Osteocyte (in vitro differentiated cells): ENCODE results near the gene CHORDC1. TPM values are rescaled to one million over a fixed set of nuclear protein-coding genes. Genes with fewer than 3 reads are reported as not detected.

Source experiments
- DNase-seq: peaks from one replicate; pipeline ENCODE4 v3.0.0; 2021; ENCODE audit warnings: mixed read lengths; ENCODE audit not compliant: unreplicated experiment; ENCODE audit errors: extremely low spot score
- H3K27ac Mint-ChIP-seq: one replicate; pipeline ENCODE4 v1.8.0; 2021; ENCODE audit warnings: mild to moderate bottlenecking, mixed read lengths; ENCODE audit not compliant: unreplicated experiment
- H3K27me3 Mint-ChIP-seq: one replicate; pipeline ENCODE4 v1.8.0; 2021; ENCODE audit warnings: mixed read lengths; ENCODE audit not compliant: unreplicated experiment
- H3K36me3 Mint-ChIP-seq: one replicate; pipeline ENCODE4 v1.8.0; 2021; ENCODE audit warnings: mixed read lengths; ENCODE audit not compliant: unreplicated experiment
- H3K4me1 Mint-ChIP-seq: one replicate; pipeline ENCODE4 v1.8.0; 2021; ENCODE audit warnings: mixed read lengths; ENCODE audit not compliant: unreplicated experiment
- H3K4me3 Mint-ChIP-seq: one replicate; pipeline ENCODE4 v1.8.0; 2021; ENCODE audit warnings: mild to moderate bottlenecking, moderate library complexity, mixed read lengths; ENCODE audit not compliant: unreplicated experiment
- H3K9me3 Mint-ChIP-seq: one replicate; pipeline ENCODE4 v1.8.0; 2021; ENCODE audit warnings: mixed read lengths; ENCODE audit not compliant: unreplicated experiment
- total RNA-seq: library from RNA; stranded (reverse); gene quantifications from 2 replicates; pipeline ENCODE4 v1.2.1, GENCODE V29; 2021
- TF ChIP-seq, protein P1 (sequence below): fragments of 200-600 bp; sonication (generic); IDR thresholded peaks from 2 replicates; pipeline ENCODE4 v1.5.0; 2021; ENCODE audit warnings: antibody characterized with exemption, mild to moderate bottlenecking, moderate library complexity

Gene CHORDC1
- total RNA-seq, 1 donor from 2014 or later = 35.1 TPM

DNA sequence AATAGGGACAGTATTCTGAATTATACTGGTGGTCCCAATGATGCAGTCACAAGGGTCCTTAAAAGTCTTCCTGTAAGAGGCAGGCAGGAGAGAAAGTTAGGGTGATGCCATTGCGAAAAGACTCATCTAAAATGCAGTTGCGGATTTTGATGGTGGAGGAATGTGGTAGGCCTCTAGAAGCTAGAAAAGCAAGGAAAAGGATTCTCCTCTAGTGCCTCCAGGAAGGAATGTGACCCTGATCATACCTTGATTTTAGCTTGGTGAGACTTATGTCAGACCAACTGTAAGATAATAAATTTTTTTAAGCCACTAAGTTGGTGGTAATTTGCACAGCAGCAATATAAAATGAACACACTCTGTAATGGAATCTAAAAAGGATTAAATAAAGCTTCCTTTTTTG lies 33.8 kb downstream of the CHORDC1 start:
- Mint-ChIP-seq H3K36me3 (no peaks in the 10 kb centered on the region), H3K4me3 (no peak overlapping the region), H3K4me1 (no peaks in the 10 kb centered on the region), H3K27me3 (no peaks in the 10 kb centered on the region), H3K9me3 (no peaks in the 10 kb centered on the region), H3K27ac (no peak overlapping the region)
- TF ChIP-seq, protein P1, sequence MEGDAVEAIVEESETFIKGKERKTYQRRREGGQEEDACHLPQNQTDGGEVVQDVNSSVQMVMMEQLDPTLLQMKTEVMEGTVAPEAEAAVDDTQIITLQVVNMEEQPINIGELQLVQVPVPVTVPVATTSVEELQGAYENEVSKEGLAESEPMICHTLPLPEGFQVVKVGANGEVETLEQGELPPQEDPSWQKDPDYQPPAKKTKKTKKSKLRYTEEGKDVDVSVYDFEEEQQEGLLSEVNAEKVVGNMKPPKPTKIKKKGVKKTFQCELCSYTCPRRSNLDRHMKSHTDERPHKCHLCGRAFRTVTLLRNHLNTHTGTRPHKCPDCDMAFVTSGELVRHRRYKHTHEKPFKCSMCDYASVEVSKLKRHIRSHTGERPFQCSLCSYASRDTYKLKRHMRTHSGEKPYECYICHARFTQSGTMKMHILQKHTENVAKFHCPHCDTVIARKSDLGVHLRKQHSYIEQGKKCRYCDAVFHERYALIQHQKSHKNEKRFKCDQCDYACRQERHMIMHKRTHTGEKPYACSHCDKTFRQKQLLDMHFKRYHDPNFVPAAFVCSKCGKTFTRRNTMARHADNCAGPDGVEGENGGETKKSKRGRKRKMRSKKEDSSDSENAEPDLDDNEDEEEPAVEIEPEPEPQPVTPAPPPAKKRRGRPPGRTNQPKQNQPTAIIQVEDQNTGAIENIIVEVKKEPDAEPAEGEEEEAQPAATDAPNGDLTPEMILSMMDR = no peak
- no peak for DNase-seq

DNA sequence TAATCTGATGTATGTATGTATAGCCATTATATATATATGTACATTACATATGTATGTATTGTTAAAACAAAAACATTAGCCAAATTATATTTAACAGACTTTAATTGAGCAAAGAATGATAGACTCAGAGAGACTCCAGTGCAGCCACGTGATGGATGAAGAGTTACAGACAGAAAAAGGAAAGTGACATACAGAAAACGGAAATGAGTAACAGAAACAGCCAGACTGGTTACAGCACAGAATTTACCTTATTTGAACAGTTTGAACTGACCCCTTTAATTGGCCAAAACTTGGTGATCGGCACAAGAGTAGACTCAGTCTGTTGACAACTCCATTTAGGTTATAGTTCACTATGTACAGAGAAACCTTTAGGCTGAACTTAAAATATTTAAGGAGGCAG lies 35.0 kb downstream of the CHORDC1 start:
- Mint-ChIP-seq H3K36me3 (no peaks in the 10 kb centered on the region), H3K27ac (no peak overlapping the region), H3K4me3 (no peak overlapping the region), H3K9me3 (no peaks in the 10 kb centered on the region), H3K27me3 (no peaks in the 10 kb centered on the region), H3K4me1 (no peaks in the 10 kb centered on the region)
- DNase-seq = no peak
- TF ChIP-seq, protein P1 = no peak

DNA sequence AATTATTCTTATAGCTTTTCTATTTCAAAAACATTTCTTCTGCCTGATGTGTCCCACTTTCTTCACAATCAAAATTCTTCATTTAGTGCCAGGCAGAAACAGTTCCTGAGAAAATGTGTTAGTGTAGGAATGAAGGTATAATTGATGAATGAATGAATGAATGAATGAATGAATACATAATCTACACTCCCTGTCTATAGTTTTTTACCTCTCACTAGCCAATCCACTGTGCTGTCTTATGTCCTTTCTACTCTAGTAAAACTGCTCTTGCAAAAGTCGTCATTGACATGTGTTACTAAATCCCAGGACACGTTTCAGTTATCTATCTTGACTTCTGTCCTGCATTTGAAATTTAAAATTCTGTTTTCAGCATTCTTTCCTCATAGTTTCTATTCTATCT lies 42.9 kb downstream of the CHORDC1 start:
- H3K27ac Mint-ChIP-seq = no peak overlapping the region
- H3K4me3 Mint-ChIP-seq = no peak overlapping the region
- H3K36me3 Mint-ChIP-seq = peaks cover 5% of the 10 kb centered on the region
- DNase-seq = no peak
- no peaks in the 10 kb centered on the region for H3K9me3 Mint-ChIP-seq
- no peaks in the 10 kb centered on the region for H3K4me1 Mint-ChIP-seq
- TF ChIP-seq, protein P1 = no peak
- H3K27me3 Mint-ChIP-seq = no peaks in the 10 kb centered on the region

DNA sequence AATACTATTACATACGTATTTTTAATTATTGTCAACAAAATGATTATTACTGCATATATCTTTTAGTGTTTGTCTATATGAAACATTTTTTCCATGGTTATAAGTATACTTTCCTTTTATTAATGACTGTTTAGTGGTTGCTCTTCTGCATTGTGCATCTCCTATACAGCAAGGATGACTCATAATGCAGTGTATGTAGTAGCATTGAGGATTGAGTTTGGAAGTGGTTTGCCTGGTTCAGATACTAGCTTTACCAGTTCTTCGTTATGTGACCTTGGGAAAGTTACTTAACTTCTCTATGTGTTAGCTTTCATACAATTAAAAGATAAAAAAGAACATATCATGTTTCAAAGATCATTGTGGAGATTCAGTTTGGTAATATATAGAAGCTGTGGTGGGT lies 44.1 kb downstream of the CHORDC1 start:
- Mint-ChIP-seq H3K36me3 (peaks cover 5% of the 10 kb centered on the region), H3K4me1 (no peaks in the 10 kb centered on the region), H3K4me3 (no peak overlapping the region), H3K27me3 (no peaks in the 10 kb centered on the region), H3K27ac (no peak overlapping the region), H3K9me3 (no peaks in the 10 kb centered on the region)
- TF ChIP-seq, protein P1 = no peak
- DNase-seq = no peak

DNA sequence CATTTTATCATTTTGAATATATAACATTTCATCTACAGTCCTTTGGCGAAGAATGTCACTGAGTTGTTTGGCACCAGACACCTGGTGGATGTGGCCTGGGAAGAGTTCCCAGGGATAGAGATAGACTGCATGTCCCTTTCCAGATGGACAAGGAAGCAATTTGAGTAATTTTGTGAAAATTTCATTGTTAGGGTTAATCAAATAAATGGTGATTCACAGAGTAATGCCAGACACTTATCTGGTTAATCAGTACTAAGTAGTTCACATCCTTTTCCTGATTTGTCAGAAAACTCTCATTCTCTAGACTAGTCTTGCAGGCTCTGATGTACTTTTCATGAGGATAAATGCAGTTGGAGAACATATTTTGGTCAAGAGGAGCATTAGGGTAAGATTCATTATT lies 46.8 kb downstream of the CHORDC1 start:
- Mint-ChIP-seq H3K4me3 (no peak overlapping the region), H3K27me3 (no peaks in the 10 kb centered on the region), H3K36me3 (peaks cover 5% of the 10 kb centered on the region), H3K27ac (no peak overlapping the region), H3K9me3 (no peaks in the 10 kb centered on the region), H3K4me1 (no peaks in the 10 kb centered on the region)
- no peak for DNase-seq
- TF ChIP-seq, protein P1 = no peak
